Limb (tissue), 2 donors: ENCODE measurements around the gene NAT16.
"Not testable (repeated sequence)": the region's sequence is repeated elsewhere in the genome, so short reads cannot be mapped to it uniquely, and the experiment has no call there.

ENCODE experiments used
- DNase-seq, 2 donors: peaks; one replicate each; pipeline ENCODE4 v3.0.0-alpha.2; 2016; ENCODE audit errors: extremely low spot score in 2 of 2

NAT16 gene

GRCh38 chr7:101180130-101180755 lies at the start of gene NAT16:
TSS of gene NAT16 (minus strand) at chr7:101180293. CDS start at chr7:101174807, 5,486 bp downstream.
- peak in 1 of 2 donors; percentile 45 for DNase-seq

GRCh38 chr7:101226721-101227120 lies 46.6 kb upstream of the NAT16 start:
- DNase-seq = no peak

- DNase-seq = no peak
These were observed 45.6 kb upstream of the NAT16 start for GRCh38 chr7:101225650-101226049.

- DNase-seq = no peak
These were observed 43.4 kb upstream of the NAT16 start for GRCh38 chr7:101223528-101223927.

GRCh38 chr7:101222275-101222830 lies 42.3 kb upstream of the NAT16 start:
- DNase-seq = no peak

GRCh38 chr7:101220295-101220694 lies 40.2 kb upstream of the NAT16 start:
- no peak for DNase-seq

- no peak for DNase-seq
These were observed 38.4 kb upstream of the NAT16 start for GRCh38 chr7:101218236-101219125.

GRCh38 chr7:101217388-101218235 lies 37.5 kb upstream of the NAT16 start, which contains the start of the genes PLOD3 and ZNHIT1:
TSS of gene PLOD3 (minus strand) at chr7:101217581. CDS start at chr7:101217274, 307 bp downstream.
TSS of gene ZNHIT1 (plus strand) at chr7:101218165. CDS start at chr7:101218196, 31 bp downstream.
- peak; percentile 94 to 100 for DNase-seq

- DNase-seq = peak in 1 of 2 donors; percentile 58
These were observed 36.8 kb upstream of the NAT16 start for GRCh38 chr7:101216860-101217387.

GRCh38 chr7:101216001-101216859 lies 36.1 kb upstream of the NAT16 start:
- no peak for DNase-seq

- no peak for DNase-seq
These were observed 31.9 kb upstream of the NAT16 start for GRCh38 chr7:101212014-101212413.

GRCh38 chr7:101211501-101211900 lies 31.4 kb upstream of the NAT16 start:
- no peak for DNase-seq

GRCh38 chr7:101210143-101210542 lies 30.1 kb upstream of the NAT16 start:
- no peak for DNase-seq

- DNase-seq = no peak
These were observed 28.7 kb upstream of the NAT16 start for GRCh38 chr7:101208794-101209193.

- DNase-seq = no peak
These were observed 27.4 kb upstream of the NAT16 start for GRCh38 chr7:101207459-101207858.

- no peak for DNase-seq
These were observed 26.6 kb upstream of the NAT16 start for GRCh38 chr7:101206665-101207042.

- DNase-seq = no peak
These were observed 26.0 kb upstream of the NAT16 start for GRCh38 chr7:101205901-101206664.

GRCh38 chr7:101203740-101204738 lies 23.9 kb upstream of the NAT16 start:
- DNase-seq = not testable (repeated sequence)
